ENCODE data around the gene NTN1. TPM values are rescaled to one million over a fixed set of nuclear protein-coding genes. Genes with fewer than 3 reads are reported as not detected.

NTN1 gene
- total RNA-seq, 4 donors from 2014 or later: 5.9 to 11.6 (median 8.5) TPM

GRCh38 chr17:9185142-9185541, 163.8 kb downstream of the NTN1 start:
- TF ChIP-seq CTCF (IDR thresholded peaks at IDR 0.05) (no peak), POLR2A (IDR thresholded peaks at IDR 0.05) (no peak)
- no peak for DNase-seq (ENCODE audit: low spot score in 2 of 2)
- no peak overlapping the region for H3K4me3 ChIP-seq (ENCODE audit: low read depth, poor library complexity, severe bottlenecking)
- intact Hi-C loops (cut with DNase I; ENCODE audit: low total_unique reads): no loop called here
- WGBS, 2 donors: 49 to 61% methylated on average over 9 of the region's 9 CpGs

DNA sequence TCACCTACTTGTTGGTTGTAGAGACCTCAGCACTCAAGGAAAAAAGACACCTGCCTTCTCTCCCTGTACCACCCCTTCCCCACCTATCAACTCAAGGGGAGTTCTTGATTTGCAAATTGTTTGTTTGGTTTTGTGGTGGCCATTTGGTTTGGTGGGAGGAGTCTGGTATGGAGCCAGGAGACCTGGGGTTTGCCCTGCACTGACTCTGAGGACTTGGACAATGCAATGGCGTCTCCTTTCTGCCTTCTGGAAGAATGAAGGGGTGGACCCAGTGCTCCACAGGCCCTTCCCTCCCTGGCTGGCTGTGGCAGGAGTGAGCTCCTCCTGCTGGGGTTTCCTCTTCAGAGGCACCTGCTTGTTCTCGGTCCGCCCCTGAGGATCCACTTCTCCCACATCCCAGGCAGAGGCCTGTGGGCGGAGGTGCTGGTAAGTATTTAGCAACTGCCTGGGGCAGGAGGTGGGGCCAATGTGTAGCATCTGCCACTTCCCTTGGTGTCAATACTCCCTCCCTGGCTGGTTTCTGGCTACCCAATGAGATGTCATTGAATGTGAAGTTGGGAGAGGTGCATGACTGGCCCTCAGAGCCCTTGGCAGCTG, 164.5 kb downstream of the NTN1 start:
- intact Hi-C loops (cut with DNase I; ENCODE audit: low total_unique reads): no loop called here
- 84 to 90% methylated on average over 4 of the region's 4 CpGs for WGBS, 2 donors
- DNase-seq (ENCODE audit: low spot score in 2 of 2): no peak
- TF ChIP-seq CTCF (IDR thresholded peaks at IDR 0.05): no peak
- no peak for TF ChIP-seq POLR2A (IDR thresholded peaks at IDR 0.05)
- no peak overlapping the region for H3K4me3 ChIP-seq (ENCODE audit: low read depth, poor library complexity, severe bottlenecking)

- TF ChIP-seq POLR2A (IDR thresholded peaks at IDR 0.05) (no peak), CTCF (IDR thresholded peaks at IDR 0.05) (no peak)
- WGBS, 2 donors: 76 to 91% methylated on average over 7 of the region's 7 CpGs
- intact Hi-C loops (cut with DNase I; ENCODE audit: low total_unique reads): no loop called here
- DNase-seq (ENCODE audit: low spot score in 2 of 2): no peak
- no peak overlapping the region for H3K4me3 ChIP-seq (ENCODE audit: low read depth, poor library complexity, severe bottlenecking)
Observed at GRCh38 chr17:9187828-9188227, 166.5 kb downstream of the NTN1 start.

DNA sequence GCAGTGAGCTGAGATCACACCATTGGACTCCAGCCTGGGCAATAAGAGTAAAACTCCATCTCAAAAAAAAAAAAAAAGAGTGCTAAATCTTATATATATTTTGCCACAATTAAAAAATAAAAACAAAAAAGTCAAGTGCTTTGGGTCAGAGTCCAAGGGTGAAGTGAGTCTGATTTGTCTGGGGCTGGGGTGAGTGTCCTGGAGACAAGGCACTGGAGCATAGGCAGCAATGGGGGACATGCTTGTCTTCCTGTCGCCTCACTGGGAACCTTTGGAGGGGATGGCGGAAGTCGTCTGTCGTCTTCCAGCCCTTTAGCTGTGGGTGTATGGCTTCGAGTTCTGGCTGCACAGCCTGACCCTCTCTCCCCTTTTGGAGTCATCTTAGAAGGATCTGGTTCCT, 167.1 kb downstream of the NTN1 start:
- intact Hi-C loops (cut with DNase I; ENCODE audit: low total_unique reads): no loop called here
- no peak for DNase-seq (ENCODE audit: low spot score in 2 of 2)
- TF ChIP-seq POLR2A (IDR thresholded peaks at IDR 0.05): no peak
- H3K4me3 ChIP-seq (ENCODE audit: low read depth, poor library complexity, severe bottlenecking): no peak overlapping the region
- 91 to 95% methylated on average over 5 of the region's 5 CpGs for WGBS, 2 donors

DNA sequence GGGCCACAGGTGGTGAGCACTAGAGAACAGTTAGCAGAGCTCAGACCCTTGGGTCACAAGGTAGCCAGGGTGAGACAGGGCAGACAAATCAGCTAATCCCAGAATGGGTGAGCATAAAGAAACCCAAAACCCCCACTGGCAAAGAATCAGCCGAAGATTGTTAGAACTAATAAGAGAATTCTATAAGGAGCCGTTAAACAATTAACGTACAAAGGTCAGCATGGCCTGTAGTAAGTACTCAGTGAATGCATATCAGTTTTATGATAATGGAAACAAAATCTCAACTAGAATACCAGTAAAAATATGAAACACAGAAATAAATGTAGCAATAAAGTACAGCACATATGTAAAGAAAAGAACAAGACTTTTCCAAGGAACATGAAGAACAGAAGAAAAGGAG, 168.6 kb downstream of the NTN1 start:
- WGBS, 2 donors: 92 to 94% methylated on average over 3 of the region's 3 CpGs
- intact Hi-C loops (cut with DNase I; ENCODE audit: low total_unique reads): no loop called here

DNA sequence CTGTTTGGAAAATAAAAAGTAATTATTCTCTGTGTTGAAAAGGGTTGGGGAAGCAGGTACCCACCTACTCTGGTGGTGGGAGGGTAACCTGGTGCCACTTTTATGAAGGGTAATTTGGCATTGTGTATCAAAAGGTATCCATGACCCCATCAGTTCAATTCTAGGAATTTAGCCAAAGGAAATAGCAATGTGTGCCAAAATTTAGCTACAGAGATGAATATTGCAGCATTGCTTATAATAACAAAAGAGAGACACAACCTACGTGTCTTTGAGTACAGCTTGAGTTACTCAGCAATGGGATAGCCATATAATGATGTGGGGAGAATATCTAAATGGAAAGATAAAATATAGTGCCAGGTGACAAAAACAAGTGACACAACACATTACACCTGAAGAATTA, 170.7 kb downstream of the NTN1 start:
- intact Hi-C loops (cut with DNase I; ENCODE audit: low total_unique reads): no loop called here
- no peak for DNase-seq (ENCODE audit: low spot score in 2 of 2)
- 41 to 54% methylated on average over 1 of the region's 1 CpG for WGBS, 2 donors
- no peak overlapping the region for H3K4me3 ChIP-seq (ENCODE audit: low read depth, poor library complexity, severe bottlenecking)
- no peak for TF ChIP-seq CTCF (IDR thresholded peaks at IDR 0.05)
- no peak for TF ChIP-seq POLR2A (IDR thresholded peaks at IDR 0.05)

More for the DNA sequence above, 168.6 kb downstream of the NTN1 start:
- TF ChIP-seq POLR2A (IDR thresholded peaks at IDR 0.05) (no peak), CTCF (IDR thresholded peaks at IDR 0.05) (no peak)
- no peak overlapping the region for H3K4me3 ChIP-seq (ENCODE audit: low read depth, poor library complexity, severe bottlenecking)
- no peak for DNase-seq (ENCODE audit: low spot score in 2 of 2)
